Thyroid gland (tissue), 4 donors: ENCODE results near the gene PLXNC1.

Experiments
- POLR2A ChIP-seq, 2 donors: fragments of 450-650 bp; IDR thresholded peaks; one replicate each; pipeline ENCODE4 v1.6.1; 2017; ENCODE audit warnings: antibody characterized with exemption in 2 of 2, mild to moderate bottlenecking in 2 of 2, moderate library complexity in 1 of 2
- TF ChIP-seq, protein P1 (sequence below), 6 experiments: fragments of 200-600 bp in 3 of 6; fragments of 450-650 bp in 3 of 6; sonication (generic) in 3 of 6; IDR thresholded peaks; one replicate each; pipeline ENCODE4 v1.5.1; 2016 to 2019; ENCODE audit warnings: antibody characterized with exemption in 6 of 6, mild to moderate bottlenecking in 2 of 6, inconsistent platforms in 1 of 6, moderate library complexity in 1 of 6

DNA sequence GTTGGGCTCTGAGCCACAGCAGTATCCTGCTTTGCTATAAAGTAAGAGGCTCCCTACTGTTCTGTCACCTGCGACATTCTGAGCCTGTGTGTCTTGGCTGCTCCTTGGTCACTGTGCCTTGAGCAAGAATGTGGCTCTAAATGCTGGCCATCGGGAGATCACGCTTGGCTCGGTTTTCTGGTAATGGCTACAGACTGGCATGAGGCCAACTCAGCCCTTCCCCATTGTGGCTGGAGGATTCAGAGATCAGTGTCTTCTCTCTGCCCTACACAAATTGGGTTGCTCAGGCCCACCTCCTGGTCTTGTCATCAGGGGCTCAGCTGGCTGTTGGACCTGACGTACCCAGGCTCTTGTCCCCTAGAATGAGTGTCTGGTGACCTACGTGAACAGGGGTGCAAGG, 94.5 kb downstream of the PLXNC1 start:
- TF ChIP-seq POLR2A (IDR thresholded peaks at IDR 0.05) = no peak
- TF ChIP-seq, protein P1, sequence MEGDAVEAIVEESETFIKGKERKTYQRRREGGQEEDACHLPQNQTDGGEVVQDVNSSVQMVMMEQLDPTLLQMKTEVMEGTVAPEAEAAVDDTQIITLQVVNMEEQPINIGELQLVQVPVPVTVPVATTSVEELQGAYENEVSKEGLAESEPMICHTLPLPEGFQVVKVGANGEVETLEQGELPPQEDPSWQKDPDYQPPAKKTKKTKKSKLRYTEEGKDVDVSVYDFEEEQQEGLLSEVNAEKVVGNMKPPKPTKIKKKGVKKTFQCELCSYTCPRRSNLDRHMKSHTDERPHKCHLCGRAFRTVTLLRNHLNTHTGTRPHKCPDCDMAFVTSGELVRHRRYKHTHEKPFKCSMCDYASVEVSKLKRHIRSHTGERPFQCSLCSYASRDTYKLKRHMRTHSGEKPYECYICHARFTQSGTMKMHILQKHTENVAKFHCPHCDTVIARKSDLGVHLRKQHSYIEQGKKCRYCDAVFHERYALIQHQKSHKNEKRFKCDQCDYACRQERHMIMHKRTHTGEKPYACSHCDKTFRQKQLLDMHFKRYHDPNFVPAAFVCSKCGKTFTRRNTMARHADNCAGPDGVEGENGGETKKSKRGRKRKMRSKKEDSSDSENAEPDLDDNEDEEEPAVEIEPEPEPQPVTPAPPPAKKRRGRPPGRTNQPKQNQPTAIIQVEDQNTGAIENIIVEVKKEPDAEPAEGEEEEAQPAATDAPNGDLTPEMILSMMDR (IDR thresholded peaks at IDR 0.05) = no peak
